Esophagus squamous epithelium (tissue), 5 donors: ENCODE results near the gene LRBA. TPM values are rescaled to one million over a fixed set of nuclear protein-coding genes. Genes with fewer than 3 reads are reported as not detected.
"Not testable (repeated sequence)": the region's sequence is repeated elsewhere in the genome, so short reads cannot be mapped to it uniquely, and the experiment has no call there.

ENCODE experiments used
- DNase-seq: peaks from one replicate; lab custom pipeline; 2025; lab: John Stamatoyannopoulos, UW
- H3K27ac ChIP-seq, 4 donors: fragments of 200-600 bp; sonication (generic); one replicate each; pipeline ENCODE4 v1.5.1; 2016 to 2019; ENCODE audit warnings: mild to moderate bottlenecking in 1 of 4
- H3K27me3 ChIP-seq, 4 donors: fragments of 200-600 bp; sonication (generic); 1 replicate in 3 of 4; 2 replicates in 1 of 4; pipeline versions ENCODE4 v1.5.1 to v1.6.0; 2017 to 2021; ENCODE audit warnings: antibody characterized with exemption in 1 of 4
- H3K36me3 ChIP-seq, 3 donors: fragments of 200-600 bp; sonication (generic); one replicate each; pipeline ENCODE4 v1.5.1; 2016 to 2019
- H3K4me1 ChIP-seq, 3 donors: fragments of 200-600 bp; sonication (generic); one replicate each; pipeline ENCODE4 v1.5.1; 2017 to 2019
- H3K4me3 ChIP-seq, 4 donors: fragments of 200-600 bp; sonication (generic); 1 replicate in 3 of 4; 2 replicates in 1 of 4; pipeline ENCODE4 v1.5.1; 2016 to 2019; ENCODE audit warnings: mild to moderate bottlenecking in 2 of 4, moderate library complexity in 1 of 4
- H3K9me3 ChIP-seq, 3 donors: fragments of 200-600 bp; sonication (generic); one replicate each; pipeline ENCODE4 v1.5.1; 2016 to 2019
- CTCF ChIP-seq, 6 experiments: fragments of 450-650 bp in 4 of 6; fragments of 200-600 bp in 2 of 6; sonication (generic) in 2 of 6; IDR thresholded peaks; one replicate each; pipeline ENCODE4 v1.5.1; 2016 to 2019; ENCODE audit warnings: antibody characterized with exemption in 6 of 6, mild to moderate bottlenecking in 4 of 6, moderate library complexity in 4 of 6
- POLR2A ChIP-seq, 4 donors: fragments of 450-650 bp; IDR thresholded peaks; one replicate each; pipeline ENCODE4 v1.6.1; 2017; ENCODE audit warnings: antibody characterized with exemption in 4 of 4, mild to moderate bottlenecking in 4 of 4, moderate library complexity in 3 of 4
- WGBS, 2 donors: methylation state at CpG; one replicate each; pipeline ENCODE4 v1.1.5; 2018; 5-methylcytosine and 5-hydroxymethylcytosine counted together
- intact Hi-C: fragments of 100-400 bp; cut with DNase I; formaldehyde crosslinking; loops from one replicate; pipeline ENCODE4 v1.15.0; 2022
- total RNA-seq, 4 donors: library from RNA; depleted of rRNA; stranded (reverse); fragments of >200 nt; gene quantifications; one replicate each; pipeline ENCODE4 v1.1.0, GENCODE V29; 2016
- donor health status: DM: yes; HTN: yes; CAD: no.

Gene LRBA
- total RNA-seq, result 10 to 100 TPM; 54.7 to 91.8 (median 66.2) TPM

- Histone ChIP-seq H3K9me3 (no peaks in the 10 kb centered on the region), H3K4me1 (peaks cover 0 to 41% (median 23%) of the 10 kb centered on the region in 3 donors), H3K4me3 (peak within 1 kb of the TSS; percentile 97 to 99 (median 98)), H3K27me3 (no peaks in the 10 kb centered on the region), H3K36me3 (peaks cover 0 to 11% (median 0%) of the 10 kb centered on the region in 3 donors), H3K27ac (peak within 1 kb of the TSS; percentile 97 to 100 (median 98))
- peak; percentile 40 for DNase-seq
- 1% methylated on average over 20 to 26 of the region's 37 CpGs for WGBS, 2 donors
- TF ChIP-seq POLR2A (IDR thresholded peaks at IDR 0.05) (no peak), CTCF (IDR thresholded peaks at IDR 0.05) (no peak)
- intact Hi-C loops, result no loop called here
Measured at GRCh38 chr4:151014521-151015458, at the start of gene LRBA. LRBA (minus strand) TSS chr4:151015284; CDS start chr4:151014642, 642 bp downstream.

- H3K4me3 ChIP-seq, H3K27ac ChIP-seq, intact Hi-C loops, H3K27me3 ChIP-seq, DNase-seq, H3K4me1 ChIP-seq, H3K36me3 ChIP-seq, H3K9me3 ChIP-seq: not testable (repeated sequence)
- 100% methylated on average over 2 of the region's 3 CpGs; no CpG with 5 or more reads in 1 of the 2 donors for WGBS, 2 donors
Measured at GRCh38 chr4:151063143-151063542, 48.1 kb upstream of the LRBA start.

DNA sequence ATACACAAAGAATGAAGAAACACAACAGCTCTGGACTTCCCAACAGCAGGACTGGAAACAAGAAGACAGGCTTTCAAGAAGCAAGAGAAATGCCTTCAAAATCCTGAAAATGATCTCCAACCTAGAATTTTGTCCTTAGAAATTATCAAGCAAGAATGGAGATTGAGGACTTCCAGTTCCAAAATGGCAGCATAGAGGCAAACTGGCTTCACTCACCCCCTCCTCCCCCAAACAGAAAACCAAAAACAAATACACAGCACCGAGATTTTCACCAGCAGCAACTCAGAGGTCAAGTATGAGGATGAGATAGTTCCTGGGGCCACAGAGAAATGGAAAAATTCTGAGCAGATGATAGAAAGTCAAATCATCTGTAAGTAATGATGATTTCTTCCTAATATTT lies 40.5 kb upstream of the LRBA start:
- WGBS, 2 donors, result 33 to 37% methylated on average over 1 of the region's 1 CpG
- TF ChIP-seq POLR2A (IDR thresholded peaks at IDR 0.05), result no peak
- TF ChIP-seq CTCF (IDR thresholded peaks at IDR 0.05), result no peak

DNA sequence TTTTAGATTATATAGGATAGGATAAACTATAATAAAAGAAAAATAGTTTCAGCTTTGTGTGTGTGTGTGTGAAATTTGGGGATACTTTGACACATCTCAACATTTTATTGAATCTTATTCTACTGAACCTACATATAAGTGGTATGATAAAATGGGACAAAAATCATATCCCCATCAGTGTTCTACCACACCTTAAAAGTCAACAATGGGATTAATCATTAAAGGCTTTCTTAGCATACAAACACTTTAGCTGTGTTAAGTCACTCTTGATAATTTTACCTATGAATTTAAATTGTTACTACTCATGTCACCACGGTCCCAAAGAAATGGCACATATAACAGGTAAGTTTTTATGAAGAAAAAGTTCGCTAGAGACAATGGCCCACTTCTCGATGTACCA lies 37.7 kb upstream of the LRBA start:
- intact Hi-C loops, result no loop called here
- TF ChIP-seq POLR2A (IDR thresholded peaks at IDR 0.05) (no peak), CTCF (IDR thresholded peaks at IDR 0.05) (no peak)
- Histone ChIP-seq H3K27me3 (no peaks in the 10 kb centered on the region), H3K4me1 (no peaks in the 10 kb centered on the region), H3K36me3 (no peaks in the 10 kb centered on the region), H3K27ac (no peak overlapping the region), H3K4me3 (no peak overlapping the region), H3K9me3 (no peaks in the 10 kb centered on the region)
- WGBS, 2 donors, result 72 to 87% methylated on average over 3 of the region's 3 CpGs
- no peak for DNase-seq

More for the DNA sequence above, 40.5 kb upstream of the LRBA start:
- Histone ChIP-seq H3K36me3 (no peaks in the 10 kb centered on the region), H3K4me3 (no peak overlapping the region), H3K27ac (no peak overlapping the region), H3K27me3 (no peaks in the 10 kb centered on the region), H3K4me1 (no peaks in the 10 kb centered on the region), H3K9me3 (no peaks in the 10 kb centered on the region)
- intact Hi-C loops, result no loop called here
- DNase-seq, result no peak

- WGBS, 2 donors, result 81 to 100% methylated on average over 1 to 2 of the region's 13 CpGs
- no peak overlapping the region for H3K27ac ChIP-seq
- intact Hi-C loops, result no loop called here
- H3K27me3 ChIP-seq, result no peaks in the 10 kb centered on the region
- TF ChIP-seq CTCF (IDR thresholded peaks at IDR 0.05) (no peak), POLR2A (IDR thresholded peaks at IDR 0.05) (no peak)
- no peaks in the 10 kb centered on the region for H3K36me3 ChIP-seq
- no peak overlapping the region for H3K4me3 ChIP-seq
- no peaks in the 10 kb centered on the region for H3K9me3 ChIP-seq
- H3K4me1 ChIP-seq, result no peaks in the 10 kb centered on the region
- no peak for DNase-seq
Measured at GRCh38 chr4:151049430-151049884, 34.4 kb upstream of the LRBA start.
